ENCODE data around the gene PTGER3.

DNA sequence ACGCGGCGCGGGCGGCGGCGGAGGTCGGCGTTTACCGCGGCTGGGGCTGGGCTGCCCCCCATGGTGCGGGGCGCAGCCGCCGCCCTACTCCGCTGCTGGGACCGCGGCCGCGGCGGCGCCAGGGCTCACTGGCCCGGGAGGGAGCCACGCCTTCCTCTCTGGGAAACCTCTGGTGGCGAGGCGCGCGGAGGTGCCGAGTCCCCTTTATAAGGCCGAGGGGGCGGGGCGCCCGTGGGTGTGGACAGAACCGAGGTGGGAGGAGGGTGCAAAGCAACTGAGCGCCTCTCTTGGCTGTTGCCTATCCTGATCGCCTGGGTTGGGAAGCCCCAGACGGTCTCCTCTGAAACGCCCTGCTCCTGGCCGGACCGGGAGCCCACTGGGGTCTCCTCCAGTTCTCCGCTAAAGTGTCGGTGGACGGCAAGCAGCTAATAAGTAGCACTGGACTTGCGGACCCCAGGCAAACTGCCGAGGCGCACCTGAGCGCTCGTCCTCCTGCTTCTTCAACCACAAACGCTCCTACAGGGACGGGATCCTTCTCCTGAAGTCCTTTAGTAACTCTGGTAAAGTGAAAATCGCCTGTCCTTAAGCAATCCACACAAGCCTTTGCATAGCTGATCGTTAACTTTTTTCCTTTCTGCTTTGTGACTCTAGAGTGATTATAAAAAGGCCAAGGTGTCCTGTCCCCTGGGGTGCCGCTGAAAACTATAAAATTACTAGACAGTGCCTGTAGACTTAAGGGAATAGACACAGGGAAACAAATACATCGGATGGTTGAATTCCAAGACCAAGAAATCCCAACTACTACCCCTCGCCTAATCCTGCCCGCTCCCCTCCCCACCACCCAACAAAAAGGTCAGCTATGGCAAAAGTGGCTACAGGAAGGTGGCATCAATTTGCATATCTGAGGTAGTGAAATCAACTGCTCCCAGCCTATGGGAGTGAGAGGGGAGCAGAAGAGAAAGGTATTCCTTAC is at the start of gene PTGER3:
- no peak for TF ChIP-seq CREB1 (IDR thresholded peaks at IDR 0.05; ENCODE audit: low read depth)
- TF ChIP-seq ZBTB7A (IDR thresholded peaks at IDR 0.05; ENCODE audit: low read depth), result no peak
- TF ChIP-seq EP300 (IDR thresholded peaks at IDR 0.05; ENCODE audit: borderline replicate concordance), result no peak
- 0 out of 2 replicates have a peak, but pooled peaks have one; percentile 13 for TF ChIP-seq YY1 (IDR thresholded peaks at IDR 0.05; ENCODE audit: low read depth)
- TF ChIP-seq, protein P1, sequence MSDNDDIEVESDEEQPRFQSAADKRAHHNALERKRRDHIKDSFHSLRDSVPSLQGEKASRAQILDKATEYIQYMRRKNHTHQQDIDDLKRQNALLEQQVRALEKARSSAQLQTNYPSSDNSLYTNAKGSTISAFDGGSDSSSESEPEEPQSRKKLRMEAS (IDR thresholded peaks at IDR 0.05), result peak; percentile 2; the same call in 1 of the 2 replicates
- TF ChIP-seq TAF1 (IDR thresholded peaks at IDR 0.05; ENCODE audit: low read depth), result no peak
- TF ChIP-seq, protein P2, sequence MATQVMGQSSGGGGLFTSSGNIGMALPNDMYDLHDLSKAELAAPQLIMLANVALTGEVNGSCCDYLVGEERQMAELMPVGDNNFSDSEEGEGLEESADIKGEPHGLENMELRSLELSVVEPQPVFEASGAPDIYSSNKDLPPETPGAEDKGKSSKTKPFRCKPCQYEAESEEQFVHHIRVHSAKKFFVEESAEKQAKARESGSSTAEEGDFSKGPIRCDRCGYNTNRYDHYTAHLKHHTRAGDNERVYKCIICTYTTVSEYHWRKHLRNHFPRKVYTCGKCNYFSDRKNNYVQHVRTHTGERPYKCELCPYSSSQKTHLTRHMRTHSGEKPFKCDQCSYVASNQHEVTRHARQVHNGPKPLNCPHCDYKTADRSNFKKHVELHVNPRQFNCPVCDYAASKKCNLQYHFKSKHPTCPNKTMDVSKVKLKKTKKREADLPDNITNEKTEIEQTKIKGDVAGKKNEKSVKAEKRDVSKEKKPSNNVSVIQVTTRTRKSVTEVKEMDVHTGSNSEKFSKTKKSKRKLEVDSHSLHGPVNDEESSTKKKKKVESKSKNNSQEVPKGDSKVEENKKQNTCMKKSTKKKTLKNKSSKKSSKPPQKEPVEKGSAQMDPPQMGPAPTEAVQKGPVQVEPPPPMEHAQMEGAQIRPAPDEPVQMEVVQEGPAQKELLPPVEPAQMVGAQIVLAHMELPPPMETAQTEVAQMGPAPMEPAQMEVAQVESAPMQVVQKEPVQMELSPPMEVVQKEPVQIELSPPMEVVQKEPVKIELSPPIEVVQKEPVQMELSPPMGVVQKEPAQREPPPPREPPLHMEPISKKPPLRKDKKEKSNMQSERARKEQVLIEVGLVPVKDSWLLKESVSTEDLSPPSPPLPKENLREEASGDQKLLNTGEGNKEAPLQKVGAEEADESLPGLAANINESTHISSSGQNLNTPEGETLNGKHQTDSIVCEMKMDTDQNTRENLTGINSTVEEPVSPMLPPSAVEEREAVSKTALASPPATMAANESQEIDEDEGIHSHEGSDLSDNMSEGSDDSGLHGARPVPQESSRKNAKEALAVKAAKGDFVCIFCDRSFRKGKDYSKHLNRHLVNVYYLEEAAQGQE (IDR thresholded peaks at IDR 0.05; ENCODE audit: low read depth), result no peak

Measured in Ishikawa (cell line).